Glutamatergic neuron (in vitro differentiated cells): Measurements from ENCODE around the gene MVD. TPM values are rescaled to one million over a fixed set of nuclear protein-coding genes. Genes with fewer than 3 reads are reported as not detected.

Experiments used
- DNase-seq: peaks from one replicate; pipeline ENCODE4 v3.0.0; 2022
- H3K27ac Mint-ChIP-seq: one replicate; pipeline ENCODE4 v1.8.0; 2020; ENCODE audit warnings: mild to moderate bottlenecking, mixed read lengths, inconsistent platforms; ENCODE audit not compliant: unreplicated experiment
- H3K27me3 Mint-ChIP-seq: one replicate; pipeline ENCODE4 v1.8.0; 2020; ENCODE audit warnings: mild to moderate bottlenecking, moderate library complexity, mixed read lengths, inconsistent platforms; ENCODE audit not compliant: unreplicated experiment
- H3K36me3 Mint-ChIP-seq: one replicate; pipeline ENCODE4 v1.8.0; 2020; ENCODE audit warnings: mild to moderate bottlenecking, mixed read lengths, inconsistent platforms; ENCODE audit not compliant: unreplicated experiment
- H3K4me1 Mint-ChIP-seq: one replicate; pipeline ENCODE4 v1.8.0; 2020; ENCODE audit warnings: mild to moderate bottlenecking, low read depth, mixed read lengths, inconsistent platforms; ENCODE audit not compliant: unreplicated experiment
- H3K4me3 Mint-ChIP-seq: one replicate; pipeline ENCODE4 v1.8.0; 2020; ENCODE audit warnings: mild to moderate bottlenecking, mixed read lengths, inconsistent platforms; ENCODE audit not compliant: unreplicated experiment
- H3K9me3 Mint-ChIP-seq: one replicate; pipeline ENCODE4 v1.8.0; 2020; ENCODE audit warnings: mild to moderate bottlenecking, moderate library complexity, mixed read lengths, inconsistent platforms; ENCODE audit not compliant: unreplicated experiment
- CTCF ChIP-seq: fragments of 200-600 bp; sonication (generic); IDR thresholded peaks from one replicate; pipeline ENCODE4 v1.5.0; 2021; ENCODE audit not compliant: partially characterized antibody, unreplicated experiment
- total RNA-seq: library from RNA; stranded (reverse); fragmentation: NEBNext Ultra II Directional; extraction: Animal tissue kit (Norgen Biotek cat#: 25700); gene quantifications from one replicate; pipeline ENCODE4 v1.2.1, GENCODE V29; 2021; ENCODE audit not compliant: unreplicated experiment

Gene MVD
- total RNA-seq, 1 donor from 2014 or later = 227 TPM

GRCh38 chr16:88634994-88635670 lies 27.8 kb downstream of the MVD start:
- Mint-ChIP-seq H3K4me3 (peak overlapping the region; percentile 63), H3K27ac (no peak overlapping the region), H3K4me1 (peaks cover 6% of the 10 kb centered on the region), H3K9me3 (peaks cover 6% of the 10 kb centered on the region), H3K36me3 (no peaks in the 10 kb centered on the region), H3K27me3 (no peaks in the 10 kb centered on the region)
- no peak for TF ChIP-seq CTCF
- no peak for DNase-seq

- H3K27me3 Mint-ChIP-seq = peaks cover 3% of the 10 kb centered on the region
- H3K27ac Mint-ChIP-seq = no peak overlapping the region
- DNase-seq = peak; percentile 80
- no peaks in the 10 kb centered on the region for H3K36me3 Mint-ChIP-seq
- peaks cover 8% of the 10 kb centered on the region for H3K4me1 Mint-ChIP-seq
- TF ChIP-seq CTCF = no peak
- no peak overlapping the region for H3K4me3 Mint-ChIP-seq
- H3K9me3 Mint-ChIP-seq = peaks cover 6% of the 10 kb centered on the region
Observed at GRCh38 chr16:88634141-88634993, 28.5 kb downstream of the MVD start.

GRCh38 chr16:88633684-88634140 lies 29.2 kb downstream of the MVD start:
- no peak overlapping the region for H3K4me3 Mint-ChIP-seq
- H3K9me3 Mint-ChIP-seq = peaks cover 6% of the 10 kb centered on the region
- H3K4me1 Mint-ChIP-seq = peaks cover 8% of the 10 kb centered on the region

GRCh38 chr16:88632587-88632930 lies 30.3 kb downstream of the MVD start:
- H3K27me3 Mint-ChIP-seq = peaks cover 3% of the 10 kb centered on the region
- H3K4me3 Mint-ChIP-seq = no peak overlapping the region
- peaks cover 2% of the 10 kb centered on the region for H3K9me3 Mint-ChIP-seq
- H3K27ac Mint-ChIP-seq = no peak overlapping the region
- no peak for TF ChIP-seq CTCF
- no peak for DNase-seq
- H3K36me3 Mint-ChIP-seq = no peaks in the 10 kb centered on the region
- peaks cover 8% of the 10 kb centered on the region for H3K4me1 Mint-ChIP-seq

More at GRCh38 chr16:88633684-88634140, 29.2 kb downstream of the MVD start:
- Mint-ChIP-seq H3K27me3 (peaks cover 3% of the 10 kb centered on the region), H3K27ac (no peak overlapping the region), H3K36me3 (no peaks in the 10 kb centered on the region)
- TF ChIP-seq CTCF = no peak
- DNase-seq = peak; percentile 67
